ENCODE measurements around the gene GRB7.
"Not testable (repeated sequence)": the region's sequence is repeated elsewhere in the genome, so short reads cannot be mapped to it uniquely, and the experiment has no call there.

GRCh38 chr17:39725923-39726322, 11.8 kb upstream of the GRB7 start:
- TF ChIP-seq, protein P1, sequence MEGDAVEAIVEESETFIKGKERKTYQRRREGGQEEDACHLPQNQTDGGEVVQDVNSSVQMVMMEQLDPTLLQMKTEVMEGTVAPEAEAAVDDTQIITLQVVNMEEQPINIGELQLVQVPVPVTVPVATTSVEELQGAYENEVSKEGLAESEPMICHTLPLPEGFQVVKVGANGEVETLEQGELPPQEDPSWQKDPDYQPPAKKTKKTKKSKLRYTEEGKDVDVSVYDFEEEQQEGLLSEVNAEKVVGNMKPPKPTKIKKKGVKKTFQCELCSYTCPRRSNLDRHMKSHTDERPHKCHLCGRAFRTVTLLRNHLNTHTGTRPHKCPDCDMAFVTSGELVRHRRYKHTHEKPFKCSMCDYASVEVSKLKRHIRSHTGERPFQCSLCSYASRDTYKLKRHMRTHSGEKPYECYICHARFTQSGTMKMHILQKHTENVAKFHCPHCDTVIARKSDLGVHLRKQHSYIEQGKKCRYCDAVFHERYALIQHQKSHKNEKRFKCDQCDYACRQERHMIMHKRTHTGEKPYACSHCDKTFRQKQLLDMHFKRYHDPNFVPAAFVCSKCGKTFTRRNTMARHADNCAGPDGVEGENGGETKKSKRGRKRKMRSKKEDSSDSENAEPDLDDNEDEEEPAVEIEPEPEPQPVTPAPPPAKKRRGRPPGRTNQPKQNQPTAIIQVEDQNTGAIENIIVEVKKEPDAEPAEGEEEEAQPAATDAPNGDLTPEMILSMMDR (IDR thresholded peaks at IDR 0.05; ENCODE audit: low read depth, low read length): not testable (repeated sequence)
- not testable (repeated sequence) for TF ChIP-seq POLR2A (IDR thresholded peaks at IDR 0.05; ENCODE audit: extremely low read depth, insufficient read length)
- TF ChIP-seq, protein P2, sequence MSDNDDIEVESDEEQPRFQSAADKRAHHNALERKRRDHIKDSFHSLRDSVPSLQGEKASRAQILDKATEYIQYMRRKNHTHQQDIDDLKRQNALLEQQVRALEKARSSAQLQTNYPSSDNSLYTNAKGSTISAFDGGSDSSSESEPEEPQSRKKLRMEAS (IDR thresholded peaks at IDR 0.05; ENCODE audit: low read depth, low read length): not testable (repeated sequence)
